HG02943 (cell line): ENCODE results near the gene SUGCT.
"Not testable (repeated sequence)": the region's sequence is repeated elsewhere in the genome, so short reads cannot be mapped to it uniquely, and the experiment has no call there.

Experiments
- ATAC-seq: cut with Tn5 transposase; IDR thresholded peaks from one replicate; pipeline ENCODE4 v1.9.1; 2021; ENCODE audit warnings: mild to moderate bottlenecking, low read depth, moderate library complexity; ENCODE audit not compliant: unreplicated experiment

SUGCT gene

DNA sequence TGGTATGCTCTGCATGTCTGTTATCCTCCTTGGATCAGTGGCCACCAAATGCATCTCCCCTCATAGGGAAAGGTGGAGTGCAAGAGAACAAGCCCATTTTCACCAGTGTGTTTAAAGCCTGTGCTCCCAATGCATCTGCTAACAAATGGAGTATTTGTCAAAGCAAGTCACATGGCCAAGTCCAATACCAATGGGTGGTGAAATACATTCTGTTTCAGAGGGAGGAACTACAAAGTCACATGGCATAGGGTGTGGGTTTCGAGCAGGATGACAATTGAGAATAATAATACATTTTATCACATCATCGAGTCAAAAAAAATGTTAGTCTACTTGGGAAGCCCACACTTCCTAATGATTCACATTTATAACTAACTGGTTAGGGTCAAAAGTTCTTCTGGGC, 62.7 kb downstream of the SUGCT start:
- ATAC-seq: no peak

- no peak for ATAC-seq
These were observed 64.4 kb downstream of the SUGCT start for GRCh38 chr7:40199076-40199802.

- ATAC-seq: no peak
These were observed 66.0 kb downstream of the SUGCT start for GRCh38 chr7:40200791-40201190.

DNA sequence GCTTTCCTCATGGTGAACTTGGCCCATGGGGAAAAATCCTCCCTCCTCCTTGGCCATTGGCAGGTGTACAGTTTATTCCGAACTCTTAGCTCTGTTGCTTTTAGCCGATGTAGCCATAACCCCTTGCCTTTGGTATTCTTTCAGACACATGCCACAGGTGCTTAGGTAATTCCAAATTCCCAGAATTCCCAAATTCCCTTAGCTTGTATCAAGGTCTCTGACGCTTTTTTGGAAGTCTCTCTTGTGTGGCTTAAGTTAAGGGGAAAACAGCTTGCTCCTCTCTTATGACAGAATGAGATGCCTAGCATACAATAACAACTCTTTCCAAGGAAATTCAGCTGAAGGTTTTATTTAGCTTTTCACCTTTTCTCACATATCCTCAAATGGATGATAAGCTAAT, 68.0 kb downstream of the SUGCT start:
- ATAC-seq: no peak

DNA sequence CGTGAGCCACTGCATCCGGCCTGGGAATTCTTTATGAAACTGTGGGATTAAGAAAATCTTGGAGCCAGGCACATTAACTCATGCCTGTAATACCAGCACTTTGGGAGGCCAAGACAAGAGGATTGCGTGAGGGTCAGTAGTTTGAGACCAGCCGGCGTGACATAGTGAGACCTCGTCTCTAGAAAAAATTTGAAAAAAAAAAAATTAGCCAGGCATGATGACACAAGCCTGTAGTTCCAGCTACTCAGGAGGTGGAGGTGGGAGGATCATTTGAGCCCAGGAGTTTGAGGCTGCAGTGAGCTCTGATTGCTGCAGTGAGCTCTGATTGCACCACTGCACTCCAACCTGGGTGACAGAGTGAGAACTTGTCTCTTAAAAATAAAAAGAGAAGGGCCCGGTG, 69.8 kb downstream of the SUGCT start:
- no peak for ATAC-seq

GRCh38 chr7:40205992-40206391, 71.2 kb downstream of the SUGCT start:
- ATAC-seq: no peak

DNA sequence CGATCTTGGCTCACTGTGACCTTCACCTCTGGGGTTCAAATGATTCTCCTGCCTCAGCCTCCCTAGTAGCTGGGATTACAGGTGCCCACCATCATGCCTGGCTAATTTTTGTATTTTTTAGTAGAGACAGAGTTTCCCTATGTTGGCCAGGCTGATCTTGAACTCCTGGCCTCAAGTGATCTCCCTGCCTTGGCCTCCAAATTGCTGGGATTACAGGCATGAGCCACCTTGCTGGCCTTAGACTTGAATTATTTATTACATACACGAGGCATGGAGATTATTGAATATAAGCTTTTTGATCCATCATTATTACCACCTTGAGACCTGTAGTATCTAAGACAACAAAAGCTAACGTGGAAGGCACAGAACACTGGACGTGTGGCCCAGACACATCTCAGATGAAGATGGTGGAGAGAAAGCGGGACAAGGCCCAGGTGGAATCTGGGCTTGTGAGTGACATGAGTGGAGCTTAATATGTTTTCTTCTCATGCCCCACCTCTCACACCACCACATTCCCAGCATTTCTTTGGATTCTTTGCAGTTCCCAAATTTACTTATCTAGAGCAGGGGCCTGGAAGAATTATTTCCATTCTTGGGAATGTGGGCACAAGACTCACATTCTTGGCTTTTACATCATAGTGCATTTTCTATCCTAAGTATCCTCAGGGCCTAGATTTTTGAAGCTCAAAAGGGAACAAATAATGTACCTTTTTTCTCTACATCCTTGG, 76.6 kb downstream of the SUGCT start:
- no peak for ATAC-seq

DNA sequence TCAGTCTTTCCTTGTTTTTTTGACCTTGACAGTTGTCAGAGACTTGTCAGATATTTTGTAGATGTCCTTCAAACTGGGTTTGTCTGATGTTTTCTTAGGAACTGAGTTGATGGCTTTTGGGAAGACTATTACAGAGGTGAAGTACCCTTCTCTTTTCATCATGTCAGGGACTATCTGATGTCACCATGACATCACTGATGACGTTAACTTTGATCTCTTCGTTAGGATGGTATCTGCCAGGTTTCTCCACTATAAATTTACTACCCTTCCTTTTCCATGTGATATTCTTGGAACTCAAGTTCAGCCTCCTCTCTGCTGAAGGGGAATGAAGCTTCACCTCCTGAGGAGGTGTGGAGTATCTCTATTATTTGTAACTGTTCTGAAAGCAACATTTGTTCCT, 78.5 kb downstream of the SUGCT start:
- no peak for ATAC-seq

DNA sequence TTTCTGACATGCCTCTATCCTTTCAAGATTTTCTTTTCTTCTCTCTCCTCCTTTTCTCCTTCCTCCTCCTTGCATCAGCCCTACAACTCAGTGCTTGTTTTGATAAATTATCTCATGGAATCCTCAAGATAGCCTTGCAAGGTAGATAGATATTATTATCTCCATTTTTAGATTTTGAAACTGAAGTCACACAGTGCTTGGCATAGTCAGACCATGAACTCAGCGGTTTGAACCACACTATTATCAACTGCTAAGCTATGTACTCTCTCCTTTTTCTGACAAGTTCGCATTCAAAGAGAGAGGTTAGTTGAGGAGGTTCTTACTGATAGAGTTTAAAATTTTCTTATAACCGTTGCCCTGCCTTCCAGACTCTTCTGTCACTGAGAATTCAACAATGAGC, 79.1 kb downstream of the SUGCT start:
- ATAC-seq: no peak

DNA sequence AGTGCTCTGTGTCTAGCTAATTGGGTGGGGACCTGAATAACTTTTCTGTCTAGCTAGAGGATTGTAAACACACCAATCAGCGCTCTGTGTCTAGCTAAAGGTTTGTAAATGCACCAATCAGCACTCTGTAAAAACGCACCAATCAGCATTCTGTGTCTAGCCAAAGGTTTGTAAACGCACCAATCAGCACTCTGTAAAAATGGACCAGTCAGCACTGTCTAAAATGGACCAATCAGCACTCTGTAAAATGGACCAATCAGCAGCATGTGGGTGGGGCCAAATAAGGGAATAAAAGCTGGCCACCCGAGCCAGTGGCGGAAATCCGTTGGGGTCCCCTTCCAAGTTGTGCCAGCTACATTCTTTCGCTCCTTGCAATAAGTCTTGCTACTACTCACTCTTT, 83.8 kb downstream of the SUGCT start:
- ATAC-seq: not testable (repeated sequence)

- no peak for ATAC-seq
These were observed 85.1 kb downstream of the SUGCT start for GRCh38 chr7:40219917-40220316.

DNA sequence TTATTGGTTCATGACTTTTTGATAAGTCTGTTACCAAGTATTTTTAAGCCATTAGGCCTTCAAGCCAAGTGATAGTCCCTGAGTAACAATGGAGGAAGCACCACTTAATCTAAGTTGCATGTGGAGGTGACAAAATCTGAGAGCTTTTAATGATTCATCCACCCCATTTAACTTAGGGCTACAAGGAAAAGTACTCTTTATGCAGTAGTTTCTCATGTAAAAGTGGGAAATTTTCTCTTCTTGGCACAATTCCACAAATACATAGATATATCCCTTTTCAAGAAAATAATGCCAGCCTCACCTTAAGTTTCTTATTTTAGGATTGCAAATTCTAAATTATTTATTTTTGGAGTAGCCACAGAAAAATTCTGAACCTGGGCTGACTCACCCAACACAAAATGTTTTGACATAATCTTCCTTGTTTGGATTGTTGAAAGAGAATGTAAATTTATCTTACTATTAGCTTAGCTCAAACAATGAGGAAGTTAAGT, 85.7 kb downstream of the SUGCT start:
- ATAC-seq: no peak

GRCh38 chr7:40221836-40222235, 87.0 kb downstream of the SUGCT start:
- ATAC-seq: no peak

DNA sequence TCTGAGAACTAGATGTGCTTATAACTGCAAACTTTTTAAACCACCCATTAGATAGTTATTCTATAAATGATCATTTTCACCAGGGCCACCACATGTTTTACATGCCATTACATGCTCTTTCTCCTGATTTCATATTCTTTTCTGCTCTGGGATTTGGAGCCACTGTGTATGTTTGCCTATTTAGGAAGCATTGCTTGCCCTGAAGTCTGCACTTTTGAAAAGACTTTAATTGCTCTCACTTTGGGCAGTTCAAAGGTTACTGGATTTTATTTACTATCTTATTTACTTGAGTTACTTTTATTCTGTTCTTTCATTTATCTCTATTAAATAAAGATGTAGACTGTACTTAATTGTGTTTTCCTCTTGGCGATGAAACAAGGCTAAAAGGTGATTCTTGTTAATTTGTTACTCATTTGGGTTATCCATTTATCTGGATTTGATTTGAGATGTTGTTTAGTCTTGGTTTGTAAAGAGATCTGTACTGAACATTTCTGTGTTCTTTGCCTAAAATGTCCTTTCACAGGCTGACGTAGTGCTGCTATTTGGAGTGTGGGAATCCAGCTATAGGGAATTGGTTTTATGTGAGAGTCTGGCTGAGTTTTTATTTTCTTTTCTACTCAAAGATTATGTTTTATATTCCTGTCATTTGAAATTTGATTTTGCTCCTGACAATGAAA, 88.8 kb downstream of the SUGCT start:
- no peak for ATAC-seq

- ATAC-seq: no peak
These were observed 95.3 kb downstream of the SUGCT start for GRCh38 chr7:40230101-40230500.

GRCh38 chr7:40231796-40232195, 97.0 kb downstream of the SUGCT start:
- no peak for ATAC-seq

DNA sequence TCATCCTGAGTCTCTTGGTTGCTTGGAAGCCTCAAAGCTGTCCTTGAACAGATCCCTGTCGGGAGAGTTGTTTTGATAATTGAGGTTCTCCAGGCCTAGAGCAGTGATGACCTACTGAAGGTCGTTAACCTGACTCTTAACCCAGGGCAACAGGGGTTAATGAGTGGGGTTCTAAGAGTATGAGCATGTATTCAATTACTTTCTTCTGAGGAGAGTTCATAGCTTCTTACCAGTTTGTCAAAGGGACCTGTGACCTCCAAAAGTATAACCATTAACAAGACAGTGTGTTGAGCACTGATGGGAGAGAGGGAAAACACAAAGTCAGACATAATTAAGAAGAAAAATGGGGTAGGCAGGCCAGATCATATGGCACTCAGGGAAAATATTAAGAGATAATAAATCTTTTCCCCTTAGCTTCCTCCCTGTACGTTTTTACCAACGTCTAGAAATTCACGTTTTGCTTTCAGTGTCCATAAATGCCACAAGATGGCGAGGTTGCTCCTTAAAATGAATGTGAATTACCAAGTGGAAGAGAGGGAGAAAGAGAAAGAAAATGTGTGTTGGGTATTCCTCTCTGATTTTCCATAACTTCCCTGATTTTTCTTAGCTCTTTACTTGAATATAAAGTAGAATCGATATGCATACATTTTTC, 97.6 kb downstream of the SUGCT start:
- no peak for ATAC-seq

GRCh38 chr7:40234046-40234445, 99.2 kb downstream of the SUGCT start:
- ATAC-seq: no peak

DNA sequence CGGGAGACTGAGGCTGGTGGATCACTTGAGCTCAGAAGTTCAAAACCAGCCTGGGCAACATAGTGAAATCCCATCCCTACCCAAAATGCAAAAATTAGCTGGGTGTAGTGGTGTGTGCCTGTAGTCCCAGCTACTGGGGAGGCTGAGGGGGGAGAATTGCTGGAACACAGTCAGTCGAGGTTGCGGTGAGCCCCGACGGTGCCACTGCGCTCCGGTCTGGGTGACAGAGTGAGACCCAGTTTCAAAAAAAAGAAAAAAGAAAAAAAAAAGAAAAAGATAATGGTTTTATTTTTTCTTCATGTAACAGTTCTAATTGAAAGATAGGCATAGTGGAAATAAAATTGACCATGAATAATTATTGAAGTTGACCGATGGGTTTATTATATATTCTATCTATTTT, 99.9 kb downstream of the SUGCT start:
- ATAC-seq: no peak

DNA sequence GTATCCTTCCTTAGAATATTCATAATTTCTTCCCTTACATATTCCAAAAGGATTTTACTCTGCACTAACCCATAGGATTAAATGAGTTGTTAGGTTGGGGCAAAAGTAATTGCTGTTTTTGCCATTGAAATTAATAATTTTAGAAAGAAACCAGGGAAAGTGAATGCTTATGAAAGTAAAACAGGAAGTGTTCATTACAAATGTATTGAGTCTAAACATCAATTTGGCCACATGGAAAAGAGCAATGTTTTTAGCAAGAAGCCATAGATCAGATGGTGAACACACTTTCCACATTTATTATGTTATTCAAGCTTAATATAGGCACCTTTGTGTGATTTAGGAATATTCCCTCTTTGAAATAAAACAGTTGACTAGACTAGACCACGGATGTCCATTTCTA, 102.9 kb downstream of the SUGCT start:
- no peak for ATAC-seq

- no peak for ATAC-seq
These were observed 105.0 kb downstream of the SUGCT start for GRCh38 chr7:40239755-40240303.
